Measurements from ENCODE around the gene ATP10B. TPM values are rescaled to one million over a fixed set of nuclear protein-coding genes. Genes with fewer than 3 reads are reported as not detected.

The ATP10B gene
- total RNA-seq, 1 experiment from 2014 or later: not detected

- Histone ChIP-seq H3K27me3 (no peaks in the 10 kb centered on the region), H3K36me3 (no peaks in the 10 kb centered on the region), H3K4me3 (no peak overlapping the region), H3K9me3 (no peaks in the 10 kb centered on the region)
- no peak for DNase-seq
Measured at GRCh38 chr5:160788102-160788660, 63.8 kb downstream of the ATP10B start.

- H3K9me3 ChIP-seq: no peaks in the 10 kb centered on the region
- H3K27me3 ChIP-seq: no peaks in the 10 kb centered on the region
- no peak for DNase-seq
- no peaks in the 10 kb centered on the region for H3K36me3 ChIP-seq
- H3K4me3 ChIP-seq: no peak overlapping the region
Measured at GRCh38 chr5:160787240-160787639, 64.8 kb downstream of the ATP10B start.

- Histone ChIP-seq H3K27me3 (no peaks in the 10 kb centered on the region), H3K4me3 (no peak overlapping the region), H3K36me3 (no peaks in the 10 kb centered on the region), H3K9me3 (no peaks in the 10 kb centered on the region)
- DNase-seq: no peak
Measured at GRCh38 chr5:160774666-160775315, 77.2 kb downstream of the ATP10B start.

- H3K9me3 ChIP-seq: no peaks in the 10 kb centered on the region
- no peak for DNase-seq
- H3K4me3 ChIP-seq: no peak overlapping the region
- H3K36me3 ChIP-seq: no peaks in the 10 kb centered on the region
- H3K27me3 ChIP-seq: no peaks in the 10 kb centered on the region
Measured at GRCh38 chr5:160773646-160774410, 78.2 kb downstream of the ATP10B start.

GRCh38 chr5:160772854-160773253, 79.2 kb downstream of the ATP10B start:
- no peak for DNase-seq
- H3K27me3 ChIP-seq: no peaks in the 10 kb centered on the region

DNA sequence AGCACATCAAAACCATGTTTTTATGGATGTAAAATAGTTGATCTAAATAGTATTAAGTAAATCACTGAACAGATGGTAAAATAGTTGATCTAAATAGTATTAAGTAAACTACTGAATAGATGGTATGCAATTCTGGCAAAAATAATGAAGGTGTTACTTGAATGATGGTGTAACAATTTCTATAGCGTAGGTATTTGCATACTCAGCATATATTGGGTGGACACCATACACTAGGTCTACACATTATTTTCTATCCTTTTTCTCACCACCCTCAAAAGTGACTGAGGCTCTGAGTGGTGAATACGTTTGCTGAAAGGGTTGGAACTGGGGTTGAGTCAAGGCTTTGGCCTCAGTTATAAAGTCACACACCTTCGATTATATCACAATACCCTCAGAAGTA, 81.3 kb downstream of the ATP10B start:
- Histone ChIP-seq H3K27me3 (no peaks in the 10 kb centered on the region), H3K36me3 (no peaks in the 10 kb centered on the region), H3K4me3 (no peak overlapping the region), H3K9me3 (no peaks in the 10 kb centered on the region)
- DNase-seq: no peak

More at GRCh38 chr5:160772854-160773253, 79.2 kb downstream of the ATP10B start:
- no peaks in the 10 kb centered on the region for H3K9me3 ChIP-seq
- H3K4me3 ChIP-seq: no peak overlapping the region
- no peaks in the 10 kb centered on the region for H3K36me3 ChIP-seq

DNA sequence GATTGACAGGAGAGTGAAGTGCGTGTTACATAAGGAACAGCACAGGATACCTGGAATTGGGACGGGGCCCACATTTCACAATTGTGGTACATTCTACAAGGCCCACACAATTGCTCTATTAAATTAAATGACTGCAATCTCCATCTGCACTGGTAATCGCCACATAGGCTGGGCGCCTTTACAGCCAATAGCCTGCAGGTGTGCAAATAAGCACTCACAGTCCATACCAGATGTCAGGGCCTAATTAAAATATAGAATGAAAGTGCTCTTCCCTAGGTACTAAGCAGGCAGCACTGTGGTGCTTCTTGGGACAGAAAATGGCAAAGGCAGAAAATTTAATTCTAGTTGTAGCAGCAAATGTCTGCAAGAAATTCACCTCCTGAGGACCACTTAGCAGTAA, 82.7 kb downstream of the ATP10B start:
- H3K27me3 ChIP-seq: no peaks in the 10 kb centered on the region
- H3K36me3 ChIP-seq: no peaks in the 10 kb centered on the region
- DNase-seq: no peak
- H3K4me3 ChIP-seq: no peak overlapping the region
- no peaks in the 10 kb centered on the region for H3K9me3 ChIP-seq

GRCh38 chr5:160767062-160767461, 84.9 kb downstream of the ATP10B start:
- H3K36me3 ChIP-seq: no peaks in the 10 kb centered on the region
- H3K27me3 ChIP-seq: no peaks in the 10 kb centered on the region
- no peaks in the 10 kb centered on the region for H3K9me3 ChIP-seq
- no peak overlapping the region for H3K4me3 ChIP-seq
- DNase-seq: no peak

GRCh38 chr5:160760008-160760407, 92.0 kb downstream of the ATP10B start:
- DNase-seq: no peak
- H3K36me3 ChIP-seq: no peaks in the 10 kb centered on the region
- no peak overlapping the region for H3K4me3 ChIP-seq
- no peaks in the 10 kb centered on the region for H3K27me3 ChIP-seq
- H3K9me3 ChIP-seq: no peaks in the 10 kb centered on the region

GRCh38 chr5:160757194-160757593, 94.8 kb downstream of the ATP10B start:
- H3K27me3 ChIP-seq: no peaks in the 10 kb centered on the region
- no peak overlapping the region for H3K4me3 ChIP-seq
- no peaks in the 10 kb centered on the region for H3K36me3 ChIP-seq
- H3K9me3 ChIP-seq: no peaks in the 10 kb centered on the region
- no peak for DNase-seq

- Histone ChIP-seq H3K4me3 (no peak overlapping the region), H3K27me3 (no peaks in the 10 kb centered on the region), H3K9me3 (no peaks in the 10 kb centered on the region), H3K36me3 (no peaks in the 10 kb centered on the region)
- DNase-seq: no peak
Measured at GRCh38 chr5:160750938-160751657, 100.9 kb downstream of the ATP10B start.

- DNase-seq: no peak
- H3K36me3 ChIP-seq: no peaks in the 10 kb centered on the region
- no peak overlapping the region for H3K4me3 ChIP-seq
Measured at GRCh38 chr5:160749682-160750081, 102.3 kb downstream of the ATP10B start.

DNA sequence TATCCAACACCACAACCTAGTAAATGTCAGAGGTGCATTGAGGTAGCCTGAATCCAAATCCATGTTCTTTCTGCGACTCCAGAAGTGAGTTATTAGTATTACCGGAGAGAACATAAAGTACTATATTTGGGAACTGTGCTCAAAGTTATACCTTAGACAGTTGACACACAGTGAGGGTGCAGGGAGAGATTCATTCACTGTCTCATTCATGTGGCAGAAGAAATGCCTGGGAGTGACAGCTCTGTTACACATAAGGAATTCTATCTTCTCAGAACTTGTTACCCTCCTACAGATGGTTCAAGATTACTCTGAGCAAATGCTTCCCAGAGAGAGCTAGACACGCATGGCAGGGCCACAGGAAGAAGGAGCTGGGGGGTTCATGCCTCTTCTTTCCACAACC, 103.0 kb downstream of the ATP10B start:
- H3K27me3 ChIP-seq: no peaks in the 10 kb centered on the region
- no peak for DNase-seq
- H3K36me3 ChIP-seq: no peaks in the 10 kb centered on the region
- no peaks in the 10 kb centered on the region for H3K9me3 ChIP-seq
- H3K4me3 ChIP-seq: no peak overlapping the region

More at GRCh38 chr5:160749682-160750081, 102.3 kb downstream of the ATP10B start:
- Histone ChIP-seq H3K9me3 (no peaks in the 10 kb centered on the region), H3K27me3 (no peaks in the 10 kb centered on the region)

DNA sequence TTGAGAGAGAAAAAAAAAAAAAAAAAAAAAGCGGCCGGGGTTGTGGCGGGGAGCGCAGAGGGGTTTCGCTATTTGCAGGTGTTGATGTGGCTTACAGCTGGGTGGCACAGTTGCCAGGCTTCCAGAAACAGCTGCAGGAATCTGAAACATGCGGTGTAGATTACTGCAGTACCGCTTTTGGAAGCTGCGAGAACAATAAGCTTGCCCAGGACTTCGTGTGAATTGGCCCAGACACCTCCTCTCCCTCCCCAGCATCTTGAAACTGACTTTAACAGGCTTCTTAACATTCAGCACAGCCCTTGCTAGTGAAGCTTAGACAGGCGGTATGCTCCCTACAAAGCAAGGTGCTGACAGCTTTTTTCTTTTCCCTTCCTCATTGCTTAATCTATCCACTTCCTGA, 104.0 kb downstream of the ATP10B start:
- no peak overlapping the region for H3K4me3 ChIP-seq
- H3K36me3 ChIP-seq: no peaks in the 10 kb centered on the region
- no peaks in the 10 kb centered on the region for H3K27me3 ChIP-seq
- no peaks in the 10 kb centered on the region for H3K9me3 ChIP-seq
- DNase-seq: no peak

DNA sequence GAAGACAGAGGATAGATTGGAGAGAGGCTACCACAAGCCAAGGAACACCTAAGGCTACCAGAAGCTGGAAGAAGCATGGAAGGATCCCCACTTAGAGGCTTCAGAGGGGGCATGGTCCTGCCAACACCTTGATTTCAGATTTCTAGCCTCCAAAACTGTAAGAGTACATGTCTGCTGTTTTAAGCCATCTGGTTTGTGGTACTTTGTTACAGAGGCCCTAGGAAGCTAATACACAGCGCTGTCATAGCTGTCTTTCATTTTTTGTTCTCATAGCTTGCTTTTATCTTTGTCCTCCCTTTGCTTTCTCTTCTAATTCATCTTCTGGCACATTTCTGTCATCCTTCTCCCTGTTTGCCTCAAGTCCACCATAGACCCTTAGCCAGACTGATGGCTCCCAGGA, 104.5 kb downstream of the ATP10B start:
- Histone ChIP-seq H3K27me3 (no peaks in the 10 kb centered on the region), H3K4me3 (no peak overlapping the region), H3K36me3 (no peaks in the 10 kb centered on the region), H3K9me3 (no peaks in the 10 kb centered on the region)
- DNase-seq: no peak

DNA sequence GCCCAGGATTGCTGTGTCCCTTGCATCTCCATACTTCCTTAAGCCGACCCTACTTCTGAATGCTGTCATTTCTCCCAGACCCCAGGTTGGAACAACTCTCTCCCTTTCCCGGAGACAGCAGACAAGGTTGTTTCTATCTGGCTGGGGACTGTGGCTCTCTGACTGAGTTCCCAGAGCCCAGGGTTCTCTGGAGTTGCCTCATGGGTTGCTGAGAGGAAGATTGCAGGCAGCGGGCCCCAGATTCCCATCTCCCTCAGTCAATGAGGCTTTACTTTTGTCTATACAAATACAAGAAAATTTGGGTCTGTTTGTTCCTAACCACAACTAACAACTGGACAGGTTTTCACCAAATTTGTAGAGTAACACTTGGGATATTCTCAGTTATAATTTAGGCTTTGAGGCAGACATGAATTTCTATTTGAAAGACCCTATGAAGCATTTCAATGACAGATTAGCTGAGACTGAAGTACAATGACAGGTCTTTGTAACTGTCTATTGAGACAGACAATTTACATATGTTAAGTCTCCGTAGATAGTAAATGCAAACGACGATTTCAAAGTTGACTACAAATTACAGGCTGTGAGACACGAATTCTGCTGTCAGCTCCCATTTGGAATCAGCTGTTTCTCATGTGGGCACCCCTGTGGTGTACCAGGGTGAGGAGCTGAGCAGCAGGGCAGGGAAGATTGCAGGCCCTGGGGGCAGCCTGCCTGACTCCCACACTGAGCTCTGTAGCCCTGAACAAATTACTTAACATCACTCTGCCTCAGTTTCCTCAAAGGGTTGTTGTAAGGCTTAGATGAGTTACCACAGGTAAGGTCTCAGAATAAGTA, 107.5 kb downstream of the ATP10B start:
- no peaks in the 10 kb centered on the region for H3K9me3 ChIP-seq

More for the DNA sequence above, 107.5 kb downstream of the ATP10B start:
- no peak overlapping the region for H3K4me3 ChIP-seq
- no peaks in the 10 kb centered on the region for H3K27me3 ChIP-seq
- no peaks in the 10 kb centered on the region for H3K36me3 ChIP-seq
- no peak for DNase-seq

Measured in MG63 (cell line).